ENCODE measurements around the gene CTPS1. TPM values are rescaled to one million over a fixed set of nuclear protein-coding genes. Genes with fewer than 3 reads are reported as not detected.

CTPS1 gene
- total and polyA plus RNA-seq, 2 experiments from 2014 or later, result 31.8 to 93.9 TPM

GRCh38 chr1:41037116-41037903, 57.8 kb downstream of the CTPS1 start (continued):
- TF ChIP-seq, protein P1, sequence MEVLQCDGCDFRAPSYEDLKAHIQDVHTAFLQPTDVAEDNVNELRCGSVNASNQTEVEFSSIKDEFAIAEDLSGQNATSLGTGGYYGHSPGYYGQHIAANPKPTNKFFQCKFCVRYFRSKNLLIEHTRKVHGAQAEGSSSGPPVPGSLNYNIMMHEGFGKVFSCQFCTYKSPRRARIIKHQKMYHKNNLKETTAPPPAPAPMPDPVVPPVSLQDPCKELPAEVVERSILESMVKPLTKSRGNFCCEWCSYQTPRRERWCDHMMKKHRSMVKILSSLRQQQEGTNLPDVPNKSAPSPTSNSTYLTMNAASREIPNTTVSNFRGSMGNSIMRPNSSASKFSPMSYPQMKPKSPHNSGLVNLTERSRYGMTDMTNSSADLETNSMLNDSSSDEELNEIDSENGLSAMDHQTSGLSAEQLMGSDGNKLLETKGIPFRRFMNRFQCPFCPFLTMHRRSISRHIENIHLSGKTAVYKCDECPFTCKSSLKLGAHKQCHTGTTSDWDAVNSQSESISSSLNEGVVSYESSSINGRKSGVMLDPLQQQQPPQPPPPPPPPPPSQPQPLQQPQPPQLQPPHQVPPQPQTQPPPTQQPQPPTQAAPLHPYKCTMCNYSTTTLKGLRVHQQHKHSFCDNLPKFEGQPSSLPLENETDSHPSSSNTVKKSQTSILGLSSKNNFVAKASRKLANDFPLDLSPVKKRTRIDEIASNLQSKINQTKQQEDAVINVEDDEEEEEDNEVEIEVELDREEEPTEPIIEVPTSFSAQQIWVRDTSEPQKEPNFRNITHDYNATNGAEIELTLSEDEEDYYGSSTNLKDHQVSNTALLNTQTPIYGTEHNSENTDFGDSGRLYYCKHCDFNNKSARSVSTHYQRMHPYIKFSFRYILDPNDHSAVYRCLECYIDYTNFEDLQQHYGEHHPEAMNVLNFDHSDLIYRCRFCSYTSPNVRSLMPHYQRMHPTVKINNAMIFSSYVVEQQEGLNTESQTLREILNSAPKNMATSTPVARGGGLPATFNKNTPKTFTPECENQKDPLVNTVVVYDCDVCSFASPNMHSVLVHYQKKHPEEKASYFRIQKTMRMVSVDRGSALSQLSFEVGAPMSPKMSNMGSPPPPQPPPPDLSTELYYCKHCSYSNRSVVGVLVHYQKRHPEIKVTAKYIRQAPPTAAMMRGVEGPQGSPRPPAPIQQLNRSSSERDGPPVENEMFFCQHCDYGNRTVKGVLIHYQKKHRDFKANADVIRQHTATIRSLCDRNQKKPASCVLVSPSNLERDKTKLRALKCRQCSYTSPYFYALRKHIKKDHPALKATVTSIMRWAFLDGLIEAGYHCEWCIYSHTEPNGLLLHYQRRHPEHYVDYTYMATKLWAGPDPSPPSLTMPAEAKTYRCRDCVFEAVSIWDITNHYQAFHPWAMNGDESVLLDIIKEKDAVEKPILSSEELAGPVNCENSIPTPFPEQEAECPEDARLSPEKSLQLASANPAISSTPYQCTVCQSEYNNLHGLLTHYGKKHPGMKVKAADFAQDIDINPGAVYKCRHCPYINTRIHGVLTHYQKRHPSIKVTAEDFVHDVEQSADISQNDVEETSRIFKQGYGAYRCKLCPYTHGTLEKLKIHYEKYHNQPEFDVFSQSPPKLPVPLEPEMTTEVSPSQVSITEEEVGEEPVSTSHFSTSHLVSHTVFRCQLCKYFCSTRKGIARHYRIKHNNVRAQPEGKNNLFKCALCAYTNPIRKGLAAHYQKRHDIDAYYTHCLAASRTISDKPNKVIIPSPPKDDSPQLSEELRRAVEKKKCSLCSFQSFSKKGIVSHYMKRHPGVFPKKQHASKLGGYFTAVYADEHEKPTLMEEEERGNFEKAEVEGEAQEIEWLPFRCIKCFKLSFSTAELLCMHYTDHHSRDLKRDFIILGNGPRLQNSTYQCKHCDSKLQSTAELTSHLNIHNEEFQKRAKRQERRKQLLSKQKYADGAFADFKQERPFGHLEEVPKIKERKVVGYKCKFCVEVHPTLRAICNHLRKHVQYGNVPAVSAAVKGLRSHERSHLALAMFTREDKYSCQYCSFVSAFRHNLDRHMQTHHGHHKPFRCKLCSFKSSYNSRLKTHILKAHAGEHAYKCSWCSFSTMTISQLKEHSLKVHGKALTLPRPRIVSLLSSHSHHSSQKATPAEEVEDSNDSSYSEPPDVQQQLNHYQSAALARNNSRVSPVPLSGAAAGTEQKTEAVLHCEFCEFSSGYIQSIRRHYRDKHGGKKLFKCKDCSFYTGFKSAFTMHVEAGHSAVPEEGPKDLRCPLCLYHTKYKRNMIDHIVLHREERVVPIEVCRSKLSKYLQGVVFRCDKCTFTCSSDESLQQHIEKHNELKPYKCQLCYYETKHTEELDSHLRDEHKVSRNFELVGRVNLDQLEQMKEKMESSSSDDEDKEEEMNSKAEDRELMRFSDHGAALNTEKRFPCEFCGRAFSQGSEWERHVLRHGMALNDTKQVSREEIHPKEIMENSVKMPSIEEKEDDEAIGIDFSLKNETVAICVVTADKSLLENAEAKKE (CRISPR knock-in tag; IDR thresholded peaks at IDR 0.05), result no peak
- no peak for TF ChIP-seq POLR2AphosphoS5 (IDR thresholded peaks at IDR 0.05; ENCODE audit: low read depth)
- no peak for TF ChIP-seq NANOG (IDR thresholded peaks at IDR 0.05; ENCODE audit: borderline replicate concordance)
- TF ChIP-seq EZH2phosphoT487 (IDR thresholded peaks at IDR 0.05; ENCODE audit: unreplicated experiment), result no peak
- TF ChIP-seq REST (IDR thresholded peaks at IDR 0.05; ENCODE audit: unreplicated experiment), result no peak
- no peak for TF ChIP-seq STAT1 (IDR thresholded peaks at IDR 0.05; ENCODE audit: unreplicated experiment)
- TF ChIP-seq EZH2 (IDR thresholded peaks at IDR 0.05; ENCODE audit: low read depth, unreplicated experiment), result no peak
- TF ChIP-seq JUNB (IDR thresholded peaks at IDR 0.05; ENCODE audit: unreplicated experiment), result no peak
